Measurements from ENCODE around the gene CEP68.

The CEP68 gene

DNA sequence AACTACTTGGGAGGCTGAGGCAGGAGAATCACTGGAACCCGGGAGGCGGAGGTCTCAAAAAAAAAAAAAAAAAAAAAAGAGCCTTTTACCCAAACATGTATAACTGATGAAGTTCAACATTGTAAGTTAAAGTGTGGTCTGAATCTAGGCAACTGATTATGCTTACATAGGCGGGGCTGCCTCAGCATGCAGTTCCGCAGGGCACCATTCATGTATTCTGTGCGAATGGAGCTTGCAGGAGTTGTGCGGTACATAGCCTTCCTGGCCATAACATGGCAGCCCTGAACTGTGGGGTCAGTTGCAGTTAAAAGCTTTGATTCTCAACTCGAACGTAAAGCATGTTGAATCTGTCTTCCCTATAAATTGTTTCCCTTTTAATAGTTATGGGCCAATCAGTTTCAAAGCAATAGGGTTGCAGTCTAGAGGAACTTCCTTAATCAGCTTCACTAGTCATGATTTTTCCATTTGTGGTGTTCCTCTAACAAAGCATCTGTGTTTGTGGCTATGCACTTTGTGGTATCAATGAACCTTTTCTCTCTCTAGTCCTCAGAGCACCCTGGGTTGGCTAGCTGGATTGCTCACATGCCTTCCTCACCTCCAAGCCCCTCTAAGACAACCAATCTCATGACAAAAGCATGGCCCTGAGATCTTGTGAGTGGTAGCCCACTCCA lies 30.6 kb upstream of the CEP68 start:
- no peak for TF ChIP-seq GATA2 (IDR thresholded peaks at IDR 0.05; ENCODE audit: low read depth, low read length)

DNA sequence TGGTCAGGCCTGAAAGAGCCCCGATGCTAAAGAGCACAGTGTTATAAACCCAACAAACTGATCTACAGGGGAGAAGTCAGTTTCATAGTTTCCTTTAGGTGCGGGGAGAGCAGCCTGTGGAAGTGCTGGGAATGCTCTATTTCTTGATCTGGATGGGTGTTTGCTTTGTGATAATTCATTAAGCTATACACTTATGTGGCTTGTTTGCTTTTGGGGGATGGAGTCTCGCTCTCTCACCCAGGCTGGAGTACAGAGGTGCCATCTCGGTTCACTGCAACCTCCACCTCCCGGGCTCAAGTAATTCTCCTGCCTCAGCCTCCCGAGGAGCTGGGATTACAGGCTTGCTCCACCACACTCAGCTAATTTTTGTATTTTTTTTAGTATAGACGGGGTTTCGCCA lies 30.1 kb upstream of the CEP68 start:
- TF ChIP-seq GATA2 (IDR thresholded peaks at IDR 0.05; ENCODE audit: low read depth, low read length) (no peak), GATA3 (IDR thresholded peaks at IDR 0.05; ENCODE audit: low read depth, low read length) (no peak)

DNA sequence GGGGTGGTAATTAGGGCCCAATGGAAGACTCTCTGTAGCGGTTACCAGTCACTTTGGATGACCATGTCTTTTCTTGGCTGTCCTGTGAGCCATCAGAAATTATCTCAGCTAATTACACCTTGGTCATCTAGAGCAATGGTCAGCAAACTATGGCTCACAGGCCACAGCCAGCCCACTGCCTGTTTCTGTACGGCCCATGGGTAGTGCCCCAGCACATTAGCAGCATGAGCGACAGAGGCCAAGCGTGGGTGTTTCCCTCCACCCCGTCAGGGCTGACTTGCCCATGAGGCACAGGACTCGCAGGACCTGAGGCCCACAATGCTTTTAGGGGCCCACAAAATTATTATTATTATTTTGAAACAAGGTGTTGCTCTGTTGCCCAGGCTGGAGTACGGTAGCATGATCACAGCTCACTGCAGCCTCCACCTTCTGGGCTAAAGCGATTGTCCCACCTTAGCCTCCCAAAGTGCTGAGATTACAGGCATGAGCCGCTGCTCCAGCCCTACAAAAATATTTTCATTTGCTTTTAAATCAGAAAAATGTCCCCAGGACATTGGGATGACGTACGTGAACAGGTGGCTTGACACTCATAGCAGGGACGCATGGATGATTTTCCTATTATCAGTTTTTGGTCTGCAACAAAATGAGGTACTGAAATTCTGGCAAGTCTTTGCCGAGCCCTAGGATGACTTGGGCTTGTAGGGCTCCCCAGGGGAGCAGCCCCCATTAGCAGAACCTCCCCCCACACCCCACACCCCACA lies 29.3 kb upstream of the CEP68 start:
- TF ChIP-seq GATA3 (IDR thresholded peaks at IDR 0.05; ENCODE audit: low read depth, low read length), result no peak
- no peak for TF ChIP-seq GATA2 (IDR thresholded peaks at IDR 0.05; ENCODE audit: low read depth, low read length)

DNA sequence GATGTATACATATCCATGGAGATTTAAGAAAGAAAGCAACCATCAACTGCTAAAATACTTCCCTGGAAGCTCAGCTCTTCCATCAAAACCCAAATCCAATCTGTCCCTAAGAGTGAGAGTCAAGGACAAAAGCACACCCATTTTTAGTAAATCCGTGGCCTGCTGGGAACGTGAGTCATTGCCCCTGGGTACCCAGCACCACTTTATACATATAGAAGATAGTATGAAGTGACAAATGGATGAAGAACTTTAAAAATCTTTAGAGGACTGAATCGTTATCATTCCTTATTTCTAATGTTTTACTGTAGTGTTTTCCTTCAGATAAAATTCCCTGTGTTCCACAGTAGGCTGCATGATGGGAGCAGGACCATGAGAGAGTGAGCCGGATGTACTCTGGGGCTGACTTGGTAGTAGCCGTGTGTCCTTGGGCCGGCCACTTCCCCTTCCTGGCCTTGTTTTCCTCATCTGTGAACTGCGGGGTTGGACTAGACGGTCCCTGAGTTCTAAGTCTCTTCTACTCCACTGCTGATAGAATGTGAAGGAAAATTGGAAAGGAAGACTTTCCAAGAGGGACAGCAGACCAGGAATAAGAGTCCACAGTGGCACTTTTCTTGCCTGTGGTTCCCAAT lies 28.5 kb upstream of the CEP68 start:
- TF ChIP-seq GATA3 (IDR thresholded peaks at IDR 0.05; ENCODE audit: low read depth, low read length) (no peak), GATA2 (IDR thresholded peaks at IDR 0.05; ENCODE audit: low read depth, low read length) (no peak)

DNA sequence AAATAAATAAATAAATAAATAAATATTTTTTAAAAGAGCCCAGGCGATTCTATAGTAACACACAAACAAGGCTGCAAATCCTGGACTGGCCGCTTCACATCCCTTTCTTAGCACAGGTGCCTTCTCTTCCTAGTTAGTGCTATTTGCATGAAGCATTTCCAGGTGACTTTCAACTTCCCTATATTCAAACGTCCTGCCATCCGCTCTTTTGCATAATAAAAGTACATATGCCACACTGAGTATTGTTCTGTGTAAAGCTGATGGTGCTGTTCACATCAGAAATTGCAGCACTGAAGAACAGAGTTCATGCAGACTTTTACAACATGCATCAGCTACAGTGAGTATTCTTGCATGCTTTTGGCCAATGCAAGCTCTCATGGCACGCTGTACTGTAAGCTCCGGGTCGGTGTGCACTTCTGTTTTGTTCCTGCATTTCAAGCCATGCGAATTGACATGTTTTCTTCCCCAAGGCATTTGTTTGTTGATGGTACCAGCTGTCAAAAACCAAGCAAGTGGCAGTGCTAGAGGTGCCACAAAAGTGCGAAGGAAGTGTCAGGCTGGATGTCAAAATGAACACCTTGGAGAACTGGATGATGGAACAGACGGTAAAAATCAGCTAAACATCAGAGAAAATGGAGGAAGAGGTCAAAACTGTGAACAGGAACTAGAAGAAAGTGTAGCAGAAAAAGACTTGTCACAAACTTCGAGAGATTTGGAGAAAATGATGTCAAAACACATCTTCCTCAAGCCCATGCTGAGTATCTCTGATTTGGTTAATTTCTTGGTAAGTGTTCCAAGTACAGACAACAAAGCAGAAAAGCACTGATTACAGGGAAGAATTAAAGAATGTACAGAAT lies 25.5 kb upstream of the CEP68 start:
- TF ChIP-seq GATA3 (IDR thresholded peaks at IDR 0.05; ENCODE audit: low read depth, low read length) (no peak), GATA2 (IDR thresholded peaks at IDR 0.05; ENCODE audit: low read depth, low read length) (no peak)

DNA sequence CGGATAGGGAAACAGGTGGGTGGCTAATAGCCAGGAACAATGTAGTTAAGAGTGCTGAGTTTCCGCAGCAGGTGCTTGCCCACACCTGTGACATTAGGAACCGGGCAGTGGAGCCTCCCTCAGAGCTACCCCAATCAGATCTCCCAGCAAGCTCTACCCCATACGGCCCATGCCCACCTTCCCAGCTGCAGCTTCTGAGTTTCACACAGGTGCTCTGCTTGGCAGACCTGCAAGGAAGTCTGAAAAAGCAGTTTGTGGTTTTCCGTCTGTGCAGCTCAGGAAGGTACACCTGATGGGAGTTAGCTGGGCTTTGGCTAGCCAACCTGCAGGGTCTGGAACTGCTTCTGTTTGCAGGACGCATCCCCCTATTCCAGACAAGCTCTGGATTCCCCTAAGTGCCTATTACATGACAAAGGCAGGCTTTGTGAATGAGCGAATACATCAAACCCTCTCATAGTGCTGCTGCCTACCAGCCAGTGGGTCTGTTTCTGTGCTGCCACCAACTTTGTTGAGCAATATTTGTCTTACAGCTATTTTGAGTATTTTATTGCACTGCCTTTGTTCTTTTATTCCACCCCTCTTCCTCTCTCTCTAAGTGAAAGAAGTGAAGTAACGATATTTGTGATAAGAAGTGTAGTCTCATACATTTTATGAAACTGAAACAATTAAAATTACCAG lies 24.7 kb upstream of the CEP68 start:
- TF ChIP-seq GATA3 (IDR thresholded peaks at IDR 0.05; ENCODE audit: low read depth, low read length) (no peak), GATA2 (IDR thresholded peaks at IDR 0.05; ENCODE audit: low read depth, low read length) (no peak)

DNA sequence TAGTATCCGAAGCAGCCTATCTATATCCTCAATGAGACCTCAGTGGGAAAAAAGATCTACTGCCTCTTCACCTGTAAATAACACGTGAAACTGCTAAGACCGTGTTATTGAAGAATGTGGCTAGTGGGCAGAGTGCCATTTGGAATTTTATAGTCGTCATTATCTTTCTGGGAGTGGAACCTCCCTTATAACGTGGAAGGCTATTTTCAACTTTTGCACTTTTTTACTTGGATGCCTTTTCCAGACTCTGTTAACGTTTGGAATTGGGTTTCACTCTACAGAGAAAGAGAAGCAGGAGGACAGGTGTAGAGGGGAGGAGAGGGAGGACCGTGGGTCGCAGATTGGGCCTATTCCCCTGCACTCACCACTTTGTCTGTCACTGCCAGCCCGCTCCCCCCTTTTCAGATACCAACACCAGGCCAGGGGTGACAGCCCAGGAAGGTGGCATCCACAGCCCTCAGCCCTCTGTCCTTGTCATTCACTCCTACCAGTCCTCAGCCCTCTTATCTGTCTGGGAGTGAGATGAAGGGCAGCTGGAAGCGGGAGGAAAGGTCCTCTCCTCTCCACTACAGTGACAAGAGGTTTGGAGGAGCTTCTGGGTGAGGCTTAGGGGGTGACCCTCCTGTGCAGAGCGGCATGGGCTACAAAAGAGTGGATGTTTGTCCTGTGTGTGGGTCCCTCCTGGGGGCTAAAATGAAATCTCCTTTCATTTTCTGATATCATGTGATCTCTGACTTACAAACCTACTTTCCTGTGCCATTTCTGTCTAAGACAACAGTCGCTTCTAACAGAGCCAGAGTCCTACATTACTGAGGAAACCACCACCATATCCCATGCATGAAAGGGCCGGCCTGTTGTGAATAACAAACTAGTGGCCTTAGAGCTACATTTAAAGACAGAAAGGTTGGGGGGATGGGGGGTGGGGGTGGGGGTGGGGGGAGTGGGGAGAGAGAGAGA lies 23.9 kb upstream of the CEP68 start:
- TF ChIP-seq GATA2 (IDR thresholded peaks at IDR 0.05; ENCODE audit: low read depth, low read length) (no peak), GATA3 (IDR thresholded peaks at IDR 0.05; ENCODE audit: low read depth, low read length) (no peak)

DNA sequence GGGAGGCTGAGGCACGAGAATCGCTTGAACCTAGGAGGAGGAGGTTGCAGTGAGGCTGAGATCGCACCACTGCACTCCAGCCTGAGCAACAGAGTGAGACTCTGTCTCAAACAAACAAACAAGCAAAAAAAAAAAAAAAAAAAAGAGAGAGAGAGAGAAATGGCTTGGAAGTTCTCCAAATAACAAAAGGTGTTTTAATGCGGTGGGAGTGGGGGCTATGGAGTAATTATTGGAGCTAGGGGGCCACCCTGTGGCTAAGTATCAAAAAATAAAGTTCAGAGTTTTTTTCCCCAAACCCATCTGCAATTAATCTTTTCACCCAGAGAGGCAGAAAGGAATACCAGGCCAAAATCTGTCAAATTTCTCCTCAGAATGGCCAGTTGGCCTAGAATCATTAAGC lies 23.0 kb upstream of the CEP68 start:
- TF ChIP-seq GATA3 (IDR thresholded peaks at IDR 0.05; ENCODE audit: low read depth, low read length), result no peak
- TF ChIP-seq GATA2 (IDR thresholded peaks at IDR 0.05; ENCODE audit: low read depth, low read length), result no peak

DNA sequence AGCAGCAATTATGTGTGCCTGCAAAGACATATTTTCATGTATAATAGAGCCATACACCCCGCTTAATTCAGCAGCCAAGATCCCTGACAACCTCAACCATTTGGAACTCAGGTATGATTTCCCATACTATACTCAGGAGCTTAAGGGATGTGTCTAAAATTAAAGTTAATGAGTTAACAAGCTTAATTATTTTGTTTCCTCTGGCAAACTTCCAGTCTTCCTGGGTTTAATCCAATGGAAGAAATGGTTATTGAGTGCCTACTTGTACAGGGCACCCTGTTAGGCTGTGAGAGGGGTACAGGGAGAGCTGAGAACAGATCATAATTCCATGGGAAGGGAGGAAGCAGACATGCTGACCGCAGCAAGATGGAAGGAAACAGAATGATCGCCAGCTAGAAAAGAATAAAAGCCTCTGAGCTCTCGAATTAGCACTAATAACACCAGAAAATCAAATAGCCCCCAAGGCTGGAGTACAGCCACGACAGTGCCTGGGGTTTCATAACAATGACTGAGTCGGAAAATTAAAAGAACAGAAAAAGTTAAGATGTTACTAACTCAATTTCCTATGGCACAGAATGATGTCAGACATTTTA lies 20.8 kb upstream of the CEP68 start:
- no peak for TF ChIP-seq GATA3 (IDR thresholded peaks at IDR 0.05; ENCODE audit: low read depth, low read length)
- no peak for TF ChIP-seq GATA2 (IDR thresholded peaks at IDR 0.05; ENCODE audit: low read depth, low read length)

DNA sequence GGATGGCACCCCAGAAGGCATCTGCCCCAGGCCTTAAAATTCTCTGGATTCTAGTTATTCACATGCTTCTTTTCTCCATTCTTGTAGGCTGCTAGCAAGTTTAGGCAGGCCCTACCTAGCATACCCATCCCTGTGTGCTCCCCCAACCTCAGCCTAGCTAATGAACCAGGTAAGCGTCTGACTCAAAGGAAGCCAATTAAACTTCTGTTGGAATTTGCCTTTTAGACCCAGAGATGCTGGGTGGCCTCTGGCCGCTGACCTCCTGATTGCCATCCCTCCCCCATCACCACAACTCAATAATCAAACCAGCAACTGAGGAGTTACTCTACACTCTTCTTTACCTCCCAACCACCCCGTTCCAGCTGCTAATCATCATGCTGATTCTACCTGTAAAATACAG lies 19.0 kb upstream of the CEP68 start:
- no peak for TF ChIP-seq GATA2 (IDR thresholded peaks at IDR 0.05; ENCODE audit: low read depth, low read length)
- TF ChIP-seq GATA3 (IDR thresholded peaks at IDR 0.05; ENCODE audit: low read depth, low read length), result no peak

DNA sequence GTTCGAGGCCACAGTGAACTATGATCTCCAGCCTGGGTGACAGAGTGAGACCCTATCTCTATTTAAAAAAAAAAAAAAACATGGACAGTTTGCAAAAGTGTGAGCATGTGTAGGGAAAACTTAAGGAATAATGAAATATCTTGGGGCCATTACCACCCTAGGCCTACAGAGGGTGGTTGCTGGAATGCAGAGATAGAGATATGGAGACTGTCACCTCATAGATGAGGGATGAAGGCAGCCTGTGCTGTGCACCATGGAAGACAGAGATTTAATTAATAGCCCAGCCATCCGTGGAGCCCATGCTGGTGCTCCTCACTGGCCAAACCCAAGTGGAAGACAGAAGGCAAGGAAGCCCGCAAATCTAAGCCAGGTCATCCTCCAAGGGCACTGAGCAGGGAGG lies 16.6 kb upstream of the CEP68 start:
- TF ChIP-seq GATA3 (IDR thresholded peaks at IDR 0.05; ENCODE audit: low read depth, low read length), result no peak
- TF ChIP-seq GATA2 (IDR thresholded peaks at IDR 0.05; ENCODE audit: low read depth, low read length), result no peak
